ENCODE data around the gene DACH2.

Gene DACH2

GRCh38 chrX:86295293-86295692, 147.0 kb downstream of the DACH2 start:
- no peak overlapping the region for H3K4me3 ChIP-seq (ENCODE audit: low read depth, low read length)

GRCh38 chrX:86322913-86323312, 174.7 kb downstream of the DACH2 start:
- no peak overlapping the region for H3K4me3 ChIP-seq (ENCODE audit: low read depth, low read length)

- no peak overlapping the region for H3K4me3 ChIP-seq (ENCODE audit: low read depth, low read length)
Observed at GRCh38 chrX:86329174-86329573, 180.9 kb downstream of the DACH2 start.

GRCh38 chrX:86348669-86349068, 200.4 kb downstream of the DACH2 start:
- no peak overlapping the region for H3K4me3 ChIP-seq (ENCODE audit: low read depth, low read length)

GRCh38 chrX:86349115-86349514, 200.9 kb downstream of the DACH2 start:
- no peak overlapping the region for H3K4me3 ChIP-seq (ENCODE audit: low read depth, low read length)

GRCh38 chrX:86369847-86370630, 221.8 kb downstream of the DACH2 start:
- H3K4me3 ChIP-seq (ENCODE audit: low read depth, low read length) = no peak overlapping the region

- H3K4me3 ChIP-seq (ENCODE audit: low read depth, low read length) = no peak overlapping the region
Observed at GRCh38 chrX:86370927-86371326, 222.7 kb downstream of the DACH2 start.

- H3K4me3 ChIP-seq (ENCODE audit: low read depth, low read length) = no peak overlapping the region
Observed at GRCh38 chrX:86379209-86379608, 231.0 kb downstream of the DACH2 start.

GRCh38 chrX:86383681-86384540, 235.7 kb downstream of the DACH2 start:
- no peak overlapping the region for H3K4me3 ChIP-seq (ENCODE audit: low read depth, low read length)

- no peak overlapping the region for H3K4me3 ChIP-seq (ENCODE audit: low read depth, low read length)
Observed at GRCh38 chrX:86407371-86407770, 259.1 kb downstream of the DACH2 start.

GRCh38 chrX:86421771-86422170, 273.5 kb downstream of the DACH2 start:
- no peak overlapping the region for H3K4me3 ChIP-seq (ENCODE audit: low read depth, low read length)

- no peak overlapping the region for H3K4me3 ChIP-seq (ENCODE audit: low read depth, low read length)
Observed at GRCh38 chrX:86436116-86436515, 287.9 kb downstream of the DACH2 start.

- no peak overlapping the region for H3K4me3 ChIP-seq (ENCODE audit: low read depth, low read length)
Observed at GRCh38 chrX:86455495-86455894, 307.2 kb downstream of the DACH2 start.

GRCh38 chrX:86460760-86461159, 312.5 kb downstream of the DACH2 start:
- H3K4me3 ChIP-seq (ENCODE audit: low read depth, low read length) = no peak overlapping the region

- H3K4me3 ChIP-seq (ENCODE audit: low read depth, low read length) = no peak overlapping the region
Observed at GRCh38 chrX:86504297-86504696, 356.0 kb downstream of the DACH2 start.

GRCh38 chrX:86507331-86507730, 359.1 kb downstream of the DACH2 start:
- no peak overlapping the region for H3K4me3 ChIP-seq (ENCODE audit: low read depth, low read length)

GRCh38 chrX:86579777-86580176, 431.5 kb downstream of the DACH2 start:
- H3K4me3 ChIP-seq (ENCODE audit: low read depth, low read length) = no peak overlapping the region

GRCh38 chrX:86604607-86605006, 456.4 kb downstream of the DACH2 start:
- no peak overlapping the region for H3K4me3 ChIP-seq (ENCODE audit: low read depth, low read length)

GRCh38 chrX:86696951-86697350, 548.7 kb downstream of the DACH2 start:
- no peak overlapping the region for H3K4me3 ChIP-seq (ENCODE audit: low read depth, low read length)

GRCh38 chrX:86711531-86712180, 563.4 kb downstream of the DACH2 start:
- H3K4me3 ChIP-seq (ENCODE audit: low read depth, low read length) = no peak overlapping the region

GRCh38 chrX:86714441-86714840, 566.2 kb downstream of the DACH2 start:
- no peak overlapping the region for H3K4me3 ChIP-seq (ENCODE audit: low read depth, low read length)

- H3K4me3 ChIP-seq (ENCODE audit: low read depth, low read length) = no peak overlapping the region
Observed at GRCh38 chrX:86724277-86724676, 576.0 kb downstream of the DACH2 start.

Data from iPS-11a (cell line).